HG02943 (cell line): ENCODE data around the gene HOXB1.

ENCODE experiments used
- ATAC-seq: cut with Tn5 transposase; IDR thresholded peaks from one replicate; pipeline ENCODE4 v1.9.1; 2021; ENCODE audit warnings: mild to moderate bottlenecking, low read depth, moderate library complexity; ENCODE audit not compliant: unreplicated experiment

HOXB1 gene

GRCh38 chr17:48555258-48556228 is 24.7 kb upstream of the HOXB1 start:
- ATAC-seq, result no peak

- no peak for ATAC-seq
Measured at GRCh38 chr17:48554412-48555257, 23.8 kb upstream of the HOXB1 start.

GRCh38 chr17:48553826-48554225 is 23.0 kb upstream of the HOXB1 start:
- ATAC-seq, result no peak

- no peak for ATAC-seq
Measured at GRCh38 chr17:48553190-48553547, 22.4 kb upstream of the HOXB1 start.

DNA sequence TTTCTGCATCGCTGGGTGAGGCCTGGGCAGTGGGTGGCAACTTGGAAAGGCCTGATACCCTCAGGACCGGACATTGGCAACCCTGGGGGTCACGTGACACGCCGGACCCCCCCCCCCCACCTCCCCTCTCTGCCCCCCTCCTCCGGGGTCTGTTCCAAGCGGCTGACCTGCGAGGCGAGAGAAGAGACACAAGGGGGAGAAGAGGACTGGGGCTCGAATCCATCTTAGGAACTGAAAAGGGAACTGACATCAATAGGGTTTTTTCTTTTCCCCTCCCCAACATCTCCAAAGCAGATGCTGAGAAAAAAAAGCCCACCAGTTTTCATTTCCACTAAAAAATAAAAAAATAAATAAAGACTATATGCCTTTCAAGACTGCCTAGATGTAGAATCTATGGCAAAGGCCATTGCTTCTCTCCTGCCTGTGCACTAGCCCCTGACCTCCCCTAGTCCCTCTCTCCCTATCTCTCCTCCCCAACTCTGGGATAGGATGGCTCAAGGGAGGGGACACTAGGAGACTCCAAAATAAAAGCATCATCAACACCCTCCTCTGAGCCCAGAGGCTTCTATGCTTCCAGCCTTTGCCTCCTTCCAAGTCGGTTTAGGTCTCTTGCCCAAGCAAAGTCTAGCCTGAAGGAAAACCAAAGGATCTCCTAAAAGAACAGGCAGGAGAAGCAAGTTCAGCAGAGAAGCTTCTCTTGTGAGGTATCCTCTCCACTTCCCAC is 21.8 kb upstream of the HOXB1 start:
- ATAC-seq, result no peak

DNA sequence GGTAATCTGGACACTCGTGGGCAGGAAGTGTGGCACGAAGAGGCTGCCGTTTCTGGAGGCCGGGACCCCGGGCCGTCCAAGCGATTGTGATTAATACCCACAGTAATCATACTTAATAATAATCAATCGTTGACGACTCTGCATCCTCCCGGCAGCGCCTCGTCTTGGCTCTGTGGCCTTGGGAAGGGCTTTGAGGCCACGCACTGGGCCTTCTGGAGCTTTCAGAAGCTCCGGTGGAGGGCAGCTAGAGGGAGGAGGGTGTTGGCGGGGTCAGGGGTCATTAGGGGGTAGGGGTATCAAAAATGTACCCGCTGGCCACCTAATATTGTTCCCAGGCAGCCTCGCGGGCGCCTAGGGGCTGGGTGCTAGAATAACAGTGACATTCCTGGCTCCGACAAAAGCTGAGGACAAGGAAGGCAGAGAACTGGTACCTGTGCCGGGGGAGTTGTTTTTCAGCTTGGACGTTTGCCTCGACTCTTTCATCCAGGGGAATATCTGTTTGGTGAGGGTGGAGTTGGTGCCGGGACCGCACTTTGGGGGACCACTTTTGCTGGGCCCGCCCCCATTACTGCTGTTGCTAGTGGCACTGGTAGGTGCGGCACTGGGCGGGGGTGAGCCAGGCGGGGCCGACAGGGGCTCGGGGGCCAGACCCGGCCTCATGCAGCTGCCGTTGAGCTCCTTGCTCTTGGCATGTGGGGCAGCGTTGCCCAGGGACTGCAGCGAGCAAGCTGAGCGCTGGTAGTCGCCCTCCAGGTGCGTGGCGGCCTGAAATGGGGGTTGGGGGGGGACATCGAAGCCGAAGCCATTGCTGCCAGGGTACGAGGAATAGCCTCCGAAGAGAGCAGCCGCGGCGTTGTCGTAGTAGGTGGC is 21.0 kb upstream of the HOXB1 start:
- no peak for ATAC-seq

GRCh38 chr17:48551214-48551555 is 20.4 kb upstream of the HOXB1 start:
- ATAC-seq, result no peak

DNA sequence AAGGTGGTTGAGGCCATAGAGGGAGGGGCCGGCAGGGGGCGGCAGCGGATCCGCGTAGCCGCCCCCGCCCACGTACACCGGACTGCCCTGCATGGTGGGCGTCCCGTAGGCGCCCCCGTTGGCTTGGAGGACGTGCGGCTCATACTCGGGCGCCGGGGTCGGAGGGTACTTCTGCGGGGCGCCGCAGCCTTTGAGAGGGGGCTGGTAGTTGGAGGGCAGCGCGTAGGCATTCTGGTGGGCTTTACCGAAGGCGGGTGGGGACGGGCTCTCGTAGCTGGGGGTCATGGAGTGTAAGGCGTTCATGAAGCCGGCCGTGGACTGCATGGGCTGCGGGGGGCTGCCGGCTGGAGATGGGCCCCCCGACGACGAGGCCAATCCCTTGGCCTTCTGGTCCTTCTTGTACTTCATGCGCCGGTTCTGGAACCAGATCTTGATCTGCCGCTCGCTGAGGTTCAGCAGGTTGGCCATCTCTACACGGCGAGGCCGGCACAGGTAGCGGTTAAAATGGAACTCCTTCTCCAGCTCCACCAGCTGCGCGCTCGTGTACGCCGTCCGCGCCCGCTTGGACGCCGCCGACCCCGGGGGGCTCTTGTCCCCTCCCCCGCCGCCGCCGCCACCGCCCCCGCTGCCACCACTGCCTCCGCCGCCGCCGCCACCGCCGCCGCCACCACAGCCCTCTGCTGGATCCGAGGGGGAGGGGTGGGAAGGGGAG is 19.8 kb upstream of the HOXB1 start:
- ATAC-seq, result no peak

- no peak for ATAC-seq
Measured at GRCh38 chr17:48549914-48550501, 19.2 kb upstream of the HOXB1 start.

GRCh38 chr17:48549281-48549630 is 18.4 kb upstream of the HOXB1 start:
- no peak for ATAC-seq

DNA sequence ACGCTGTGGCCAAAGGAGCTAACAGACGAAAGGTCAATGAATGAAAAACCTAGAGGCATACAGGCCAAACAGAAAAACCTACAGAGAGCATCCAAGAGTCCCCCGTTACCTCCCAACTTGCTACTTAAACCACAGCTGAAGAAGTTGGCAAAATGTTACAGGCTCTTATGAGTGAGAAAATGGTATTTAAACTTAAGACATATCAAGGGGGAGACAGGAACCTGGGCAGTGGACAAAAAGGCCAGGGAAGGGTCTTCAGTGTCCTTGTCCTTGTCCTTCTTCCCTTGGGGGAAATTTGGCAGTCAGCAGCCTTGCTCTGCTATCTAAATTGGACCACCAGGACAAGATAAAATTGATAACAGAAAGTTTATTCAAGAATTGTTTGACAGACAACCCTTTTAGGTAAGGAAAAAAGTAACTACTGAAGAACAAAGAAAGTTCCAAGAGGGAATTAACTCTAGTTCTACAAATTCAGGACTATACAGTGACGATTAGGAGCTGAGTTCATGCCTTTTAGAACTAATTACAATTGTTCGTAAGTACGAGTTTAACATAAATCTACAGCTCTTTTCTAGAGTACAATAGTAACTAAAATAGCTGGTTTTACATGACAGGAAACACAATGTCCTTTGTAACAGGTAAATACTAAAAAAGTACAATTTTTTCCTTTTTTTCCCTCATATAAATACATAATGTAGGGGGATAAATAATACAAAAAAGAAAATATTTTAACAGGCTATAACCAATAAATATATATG is 17.9 kb upstream of the HOXB1 start:
- ATAC-seq, result no peak

GRCh38 chr17:48547808-48548522 is 17.2 kb upstream of the HOXB1 start:
- ATAC-seq, result no peak

DNA sequence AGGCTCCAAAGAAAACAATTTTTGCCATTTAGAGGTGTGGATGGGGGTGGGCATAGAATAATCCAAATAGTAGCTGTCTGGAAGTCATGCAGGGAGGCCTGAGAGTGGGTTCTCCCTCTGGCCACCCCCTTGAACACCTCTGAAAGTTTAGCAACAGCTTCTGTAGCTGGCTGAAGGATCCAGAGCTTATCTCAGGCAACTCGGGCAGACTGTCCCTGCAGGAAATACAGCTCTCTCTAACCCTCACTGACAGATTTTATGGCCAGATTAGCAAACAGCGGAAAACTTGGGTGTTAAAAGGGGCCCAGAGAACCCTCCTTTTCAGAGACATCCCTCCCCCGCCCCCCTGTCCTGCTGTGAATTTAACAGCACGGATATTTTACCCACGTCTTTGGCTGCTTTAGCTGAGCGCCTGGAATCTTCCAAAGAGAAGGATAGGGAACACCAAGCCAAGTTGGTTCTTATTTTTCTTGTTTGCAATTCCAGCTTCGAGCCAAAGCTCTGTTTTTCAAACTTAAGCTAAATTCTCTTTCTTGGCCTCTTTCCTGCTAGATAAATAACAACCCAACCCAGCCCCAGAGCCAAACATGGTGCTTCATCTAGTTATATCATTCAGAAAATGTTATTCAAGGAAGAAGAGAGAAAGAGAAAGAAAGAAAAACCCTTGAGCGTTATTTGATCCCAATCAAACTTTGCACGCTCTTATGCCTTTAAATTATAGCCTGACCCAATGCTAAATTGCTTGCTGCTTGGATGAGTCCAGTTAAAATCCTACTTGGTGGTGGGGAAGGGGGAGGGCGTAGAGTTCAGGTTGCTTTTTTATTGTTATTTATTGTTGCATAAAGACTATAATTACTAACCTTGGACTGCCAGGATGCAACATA is 16.4 kb upstream of the HOXB1 start:
- no peak for ATAC-seq

DNA sequence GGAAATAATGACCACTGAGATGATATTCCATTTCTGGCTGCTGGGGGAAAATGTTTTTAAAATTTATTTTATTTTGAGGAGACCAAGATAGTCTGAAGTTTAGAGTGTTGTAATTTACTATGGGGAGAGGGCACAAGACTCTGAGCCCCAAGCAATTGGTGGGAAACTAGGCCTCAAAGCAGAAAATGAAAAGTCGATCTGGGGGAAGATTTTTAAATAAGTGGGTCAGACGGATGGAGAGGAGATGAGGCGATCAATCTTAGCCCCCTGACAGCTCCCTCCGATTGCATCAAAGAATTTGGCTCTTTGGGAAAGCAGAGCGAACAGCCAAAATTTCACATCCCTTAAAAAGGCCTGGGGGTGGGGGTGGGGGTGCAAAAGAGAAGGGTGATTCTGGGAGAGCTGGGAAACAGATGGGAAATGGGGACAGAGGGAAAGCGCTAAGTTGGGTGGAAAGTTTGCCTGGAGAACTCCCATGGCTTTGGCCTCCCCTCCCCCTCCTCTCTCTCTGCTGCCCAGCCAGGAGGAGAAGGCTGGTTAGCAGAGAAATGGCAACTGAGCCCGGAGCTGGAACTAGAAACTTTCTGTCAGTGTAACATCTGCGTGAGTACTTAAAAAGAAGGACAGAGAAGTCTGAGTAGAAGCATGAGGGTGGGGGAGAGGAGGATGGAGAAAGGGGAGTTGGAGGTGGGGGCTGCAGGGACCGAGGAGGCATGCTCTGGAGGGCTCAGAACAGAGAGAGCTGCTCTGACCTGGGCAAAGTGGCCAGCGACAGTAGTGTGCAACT is 15.5 kb upstream of the HOXB1 start:
- no peak for ATAC-seq

DNA sequence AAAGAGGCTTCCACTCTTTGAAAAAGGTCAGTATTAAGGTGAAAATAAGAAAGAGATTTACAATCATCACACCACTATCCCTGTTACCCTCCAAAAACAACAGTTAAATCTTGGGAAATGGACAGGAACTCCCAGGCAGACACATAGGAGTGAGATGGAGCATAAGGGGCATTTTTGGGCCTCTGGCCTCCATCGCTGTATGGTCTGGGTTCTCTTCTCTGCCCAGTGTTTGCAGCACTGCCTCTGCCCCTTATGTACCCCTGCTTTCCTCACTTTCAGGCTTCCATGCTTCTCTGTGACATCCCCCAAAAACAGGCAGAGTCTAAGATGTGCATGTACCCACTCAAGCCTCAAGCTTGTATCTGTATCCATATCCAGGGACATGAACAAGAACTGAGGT is 14.7 kb upstream of the HOXB1 start:
- ATAC-seq, result no peak

GRCh38 chr17:48545022-48545375 is 14.2 kb upstream of the HOXB1 start, which contains the start of gene HOXB2:
HOXB2 (minus strand) TSS chr17:48545109; CDS start chr17:48544911, 198 bp downstream.
- ATAC-seq, result no peak
